ENCODE results near the gene DISP2. TPM values are rescaled to one million over a fixed set of nuclear protein-coding genes. Genes with fewer than 3 reads are reported as not detected.
A peak's percentile ranks its signal among the peaks of the same experiment; 100 is the strongest.

Gene DISP2
- total RNA-seq, 3 donors from 2014 or later: 0.03 to 0.26 (median 0.08) TPM

GRCh38 chr15:40368719-40369473 lies 10.9 kb downstream of the DISP2 start:
- no peaks in the 10 kb centered on the region for H3K27me3 Mint-ChIP-seq (ENCODE audit: low read depth)
- H3K4me3 Mint-ChIP-seq: peak overlapping the region; percentile 24
- no peaks in the 10 kb centered on the region for H3K36me3 Mint-ChIP-seq (ENCODE audit: insufficient read depth)
- ATAC-seq (no peak), DNase-seq (no peak)
- no peaks in the 10 kb centered on the region for H3K9me3 Mint-ChIP-seq
- H3K4me1 Mint-ChIP-seq (ENCODE audit: low read depth): peaks cover 18% of the 10 kb centered on the region

- Mint-ChIP-seq H3K9me3 (no peaks in the 10 kb centered on the region), H3K4me1 (ENCODE audit: low read depth) (peaks cover 18% of the 10 kb centered on the region), H3K4me3 (no peak overlapping the region), H3K27me3 (ENCODE audit: low read depth) (no peaks in the 10 kb centered on the region), H3K36me3 (ENCODE audit: insufficient read depth) (no peaks in the 10 kb centered on the region)
- ATAC-seq: no peak
- no peak for DNase-seq
Measured at GRCh38 chr15:40369474-40369869, 11.5 kb downstream of the DISP2 start.

- H3K36me3 Mint-ChIP-seq (ENCODE audit: insufficient read depth): no peaks in the 10 kb centered on the region
Measured at GRCh38 chr15:40369971-40370370, 12.0 kb downstream of the DISP2 start.

GRCh38 chr15:40372981-40373380 lies 15.0 kb downstream of the DISP2 start:
- no peaks in the 10 kb centered on the region for H3K9me3 Mint-ChIP-seq
- no peaks in the 10 kb centered on the region for H3K4me1 Mint-ChIP-seq (ENCODE audit: low read depth)
- H3K27me3 Mint-ChIP-seq (ENCODE audit: low read depth): no peaks in the 10 kb centered on the region
- ATAC-seq (no peak), DNase-seq (no peak)
- no peak overlapping the region for H3K4me3 Mint-ChIP-seq
- no peaks in the 10 kb centered on the region for H3K36me3 Mint-ChIP-seq (ENCODE audit: insufficient read depth)

More at GRCh38 chr15:40369971-40370370, 12.0 kb downstream of the DISP2 start:
- DNase-seq: no peak
- Mint-ChIP-seq H3K9me3 (no peaks in the 10 kb centered on the region), H3K4me3 (no peak overlapping the region), H3K4me1 (ENCODE audit: low read depth) (peaks cover 18% of the 10 kb centered on the region), H3K27me3 (ENCODE audit: low read depth) (no peaks in the 10 kb centered on the region)
- ATAC-seq: no peak

- Mint-ChIP-seq H3K4me1 (ENCODE audit: low read depth) (peaks cover 2% of the 10 kb centered on the region), H3K27me3 (ENCODE audit: low read depth) (no peaks in the 10 kb centered on the region), H3K9me3 (no peaks in the 10 kb centered on the region), H3K4me3 (no peak overlapping the region), H3K36me3 (ENCODE audit: insufficient read depth) (no peaks in the 10 kb centered on the region)
- DNase-seq: no peak
- no peak for ATAC-seq
Measured at GRCh38 chr15:40377606-40378005, 19.6 kb downstream of the DISP2 start.

- Mint-ChIP-seq H3K27me3 (ENCODE audit: low read depth) (no peaks in the 10 kb centered on the region), H3K4me1 (ENCODE audit: low read depth) (peaks cover 11% of the 10 kb centered on the region), H3K9me3 (no peaks in the 10 kb centered on the region), H3K36me3 (ENCODE audit: insufficient read depth) (no peaks in the 10 kb centered on the region), H3K4me3 (no peak overlapping the region)
- ATAC-seq (no peak), DNase-seq (no peak)
Measured at GRCh38 chr15:40379374-40379773, 21.4 kb downstream of the DISP2 start.

- Mint-ChIP-seq H3K4me1 (ENCODE audit: low read depth) (peaks cover 13% of the 10 kb centered on the region), H3K4me3 (no peak overlapping the region), H3K36me3 (ENCODE audit: insufficient read depth) (no peaks in the 10 kb centered on the region), H3K27me3 (ENCODE audit: low read depth) (no peaks in the 10 kb centered on the region), H3K9me3 (no peaks in the 10 kb centered on the region)
- ATAC-seq (no peak), DNase-seq (no peak)
Measured at GRCh38 chr15:40379853-40380252, 21.8 kb downstream of the DISP2 start.

GRCh38 chr15:40380636-40381035 lies 22.6 kb downstream of the DISP2 start:
- DNase-seq (no peak), ATAC-seq (no peak)
- no peak overlapping the region for H3K4me3 Mint-ChIP-seq
- no peaks in the 10 kb centered on the region for H3K9me3 Mint-ChIP-seq
- peaks cover 13% of the 10 kb centered on the region for H3K4me1 Mint-ChIP-seq (ENCODE audit: low read depth)
- no peaks in the 10 kb centered on the region for H3K27me3 Mint-ChIP-seq (ENCODE audit: low read depth)
- no peaks in the 10 kb centered on the region for H3K36me3 Mint-ChIP-seq (ENCODE audit: insufficient read depth)

- Mint-ChIP-seq H3K9me3 (no peaks in the 10 kb centered on the region), H3K4me1 (ENCODE audit: low read depth) (peaks cover 13% of the 10 kb centered on the region), H3K4me3 (no peak overlapping the region), H3K27me3 (ENCODE audit: low read depth) (no peaks in the 10 kb centered on the region), H3K36me3 (ENCODE audit: insufficient read depth) (peaks cover 2% of the 10 kb centered on the region)
- no peak for DNase-seq
- ATAC-seq: no peak
Measured at GRCh38 chr15:40381818-40382529, 24.0 kb downstream of the DISP2 start.

GRCh38 chr15:40382580-40383456 lies 24.8 kb downstream of the DISP2 start, which contains the start of gene KNSTRN:
KNSTRN (plus strand) TSS chr15:40382721; CDS start chr15:40382836, 115 bp downstream.
- ATAC-seq (peak; percentile 99), DNase-seq (peak; percentile 91)
- H3K4me3 Mint-ChIP-seq: peak within 1 kb of the TSS; percentile 98
- H3K27me3 Mint-ChIP-seq (ENCODE audit: low read depth): no peaks in the 10 kb centered on the region
- no peaks in the 10 kb centered on the region for H3K9me3 Mint-ChIP-seq
- H3K36me3 Mint-ChIP-seq (ENCODE audit: insufficient read depth): peaks cover 10% of the 10 kb centered on the region
- H3K4me1 Mint-ChIP-seq (ENCODE audit: low read depth): peaks cover 13% of the 10 kb centered on the region

GRCh38 chr15:40386480-40386879 lies 28.5 kb downstream of the DISP2 start:
- Mint-ChIP-seq H3K27me3 (ENCODE audit: low read depth) (no peaks in the 10 kb centered on the region), H3K4me3 (no peak overlapping the region), H3K36me3 (ENCODE audit: insufficient read depth) (peaks cover 25% of the 10 kb centered on the region), H3K4me1 (ENCODE audit: low read depth) (peaks cover 13% of the 10 kb centered on the region), H3K9me3 (no peaks in the 10 kb centered on the region)
- DNase-seq (no peak), ATAC-seq (no peak)

GRCh38 chr15:40388941-40389823 lies 31.2 kb downstream of the DISP2 start:
- DNase-seq (no peak), ATAC-seq (no peak)
- H3K4me3 Mint-ChIP-seq: no peak overlapping the region
- H3K36me3 Mint-ChIP-seq (ENCODE audit: insufficient read depth): peaks cover 34% of the 10 kb centered on the region
- no peaks in the 10 kb centered on the region for H3K9me3 Mint-ChIP-seq
- H3K27me3 Mint-ChIP-seq (ENCODE audit: low read depth): no peaks in the 10 kb centered on the region
- H3K4me1 Mint-ChIP-seq (ENCODE audit: low read depth): peaks cover 3% of the 10 kb centered on the region

GRCh38 chr15:40389824-40390595 lies 32.0 kb downstream of the DISP2 start:
- Mint-ChIP-seq H3K36me3 (ENCODE audit: insufficient read depth) (peaks cover 34% of the 10 kb centered on the region), H3K4me3 (no peak overlapping the region), H3K27me3 (ENCODE audit: low read depth) (no peaks in the 10 kb centered on the region), H3K4me1 (ENCODE audit: low read depth) (no peaks in the 10 kb centered on the region), H3K9me3 (no peaks in the 10 kb centered on the region)
- ATAC-seq: no peak
- no peak for DNase-seq

Data from activated T-cell treated with anti-CD3 and anti-CD28 coated beads, Interleukin-2, amount 50 U/mL, for 4 hours (primary cell).